Psoas muscle (tissue), 8 donors: ENCODE measurements around the gene MTHFR. TPM values are rescaled to one million over a fixed set of nuclear protein-coding genes. Genes with fewer than 3 reads are reported as not detected.

Source experiments
- ATAC-seq, 4 donors: fragments of 200-7000 bp; cut with Tn5 transposase; one replicate each; pipeline ENCODE4 v1.9.1; 2020; ENCODE audit warnings: moderate library complexity in 3 of 4, mild to moderate bottlenecking in 2 of 4
- DNase-seq, 2 donors: peaks; one replicate each; pipeline ENCODE4 v3.0.0-alpha.2; 2020
- H3K27ac ChIP-seq: fragments of 200-600 bp; one replicate; pipeline ENCODE4 v1.8.0; 2022
- H3K27me3 ChIP-seq, 3 donors: fragments of 200-600 bp in 1 of 3; one replicate each; pipeline versions ENCODE4 v1.6.1 to v1.8.0; 2013 to 2022; ENCODE audit warnings: low read length in 2 of 3, mild to moderate bottlenecking in 2 of 3, moderate library complexity in 1 of 3; ENCODE audit not compliant: insufficient read depth in 3 of 3
- H3K36me3 ChIP-seq, 2 donors: fragments of 200-600 bp in 1 of 2; one replicate each; pipeline versions ENCODE4 v1.6.1 to v1.8.0; 2013 to 2022; ENCODE audit warnings: low read depth in 1 of 2, mild to moderate bottlenecking in 1 of 2, moderate library complexity in 1 of 2; ENCODE audit not compliant: insufficient read depth in 1 of 2
- H3K4me1 ChIP-seq: fragments of 200-600 bp; one replicate; pipeline ENCODE4 v1.8.0; 2022
- H3K4me3 ChIP-seq: fragments of 200-600 bp; one replicate; pipeline ENCODE4 v1.8.0; 2022; ENCODE audit warnings: mild to moderate bottlenecking
- H3K9me3 ChIP-seq: fragments of 200-600 bp; one replicate; pipeline ENCODE4 v1.8.0; 2022
- CTCF ChIP-seq: fragments of 200-600 bp; IDR thresholded peaks from one replicate; pipeline ENCODE4 v1.8.0; 2022; ENCODE audit warnings: antibody characterized with exemption
- WGBS, 3 donors: extraction: QIAGEN DNeasy Blood & Tissue Kit; methylation state at CpG; one replicate each; pipeline versions ENCODE4 v1.1.6 to v1.1.7; 2013; 5-methylcytosine and 5-hydroxymethylcytosine counted together
- intact Hi-C, 2 donors: fragments of 100-400 bp; cut with DNase I; formaldehyde crosslinking; loops; one replicate each; pipeline versions ENCODE4 v1.11.0 to v1.14.2; 2022
- polyA plus RNA-seq, 3 donors: library from polyadenylated mRNA; stranded (reverse); fragments of 200-250 nt; gene quantifications; one replicate each; pipeline ENCODE4 v1.2.3, GENCODE V29; 2013
- total RNA-seq, 4 donors: library from RNA; stranded (reverse); fragmentation: NEBNext Ultra II Directional in 2 of 4; extraction: Animal tissue kit (Norgen Biotek cat#: 25700) in 2 of 4; gene quantifications; one replicate each; pipeline versions ENCODE4 v1.2.1 to v1.2.4, GENCODE V29; 2021 to 2023
- donor health status: healthy with polysubstance abuse.
- donor health status: DM: no; HTN: no; CAD: no; lungs with moderate emphysema.
- donor health status: Bipolar disorder and iron deficiency.
- donor health status: healthy.
- donor health status: DM: yes; HTN: yes; CAD: no.
- donor health status: DM: no; HTN: no; CAD: no.
- donor health status: DM: no; HTN: no; CAD: no.
- donor health status: DM: yes; HTN: yes; CAD: no.

MTHFR gene
- total and polyA plus RNA-seq, 7 donors: 5.8 to 26.2 (median 15.3) TPM

DNA sequence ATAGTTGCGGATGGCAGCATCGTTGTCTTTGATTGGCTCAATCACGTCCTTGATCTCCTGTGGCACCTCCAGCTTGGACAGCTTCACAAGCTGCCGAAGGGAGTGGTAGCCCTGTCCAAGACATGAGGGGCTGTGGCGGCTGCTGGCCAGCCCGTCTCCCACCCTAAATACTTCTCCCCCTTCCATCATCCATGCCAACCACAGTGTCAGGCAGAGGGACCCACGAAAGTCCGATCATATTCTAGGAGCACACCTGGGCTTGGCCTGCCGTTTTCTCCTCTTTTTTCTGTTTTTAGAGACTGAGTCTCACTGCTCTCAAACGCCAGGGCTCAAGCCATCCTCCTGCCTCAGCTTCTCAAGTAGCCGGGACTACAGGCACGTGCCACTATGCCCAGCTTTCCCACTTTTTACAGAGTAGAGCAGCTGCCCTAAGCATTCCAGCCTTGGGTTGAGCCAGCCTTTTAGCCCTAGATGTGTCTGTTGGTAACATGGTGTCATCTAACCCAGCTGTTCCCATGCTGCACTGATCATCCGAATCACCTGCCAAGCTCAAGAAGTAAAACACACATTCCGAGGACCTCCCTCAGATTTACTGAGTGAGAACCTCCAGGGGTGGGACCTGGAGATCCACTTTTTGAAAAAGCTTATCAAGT is 10.4 kb downstream of the MTHFR start:
- no peak for TF ChIP-seq CTCF
- DNase-seq (no peak), ATAC-seq (no peak)
- intact Hi-C loops: no loop called here
- Histone ChIP-seq H3K9me3 (no peaks in the 10 kb centered on the region), H3K4me1 (peaks cover 36% of the 10 kb centered on the region), H3K4me3 (no peak overlapping the region), H3K36me3 (peaks cover 5 to 90% of the 10 kb centered on the region in 2 donors), H3K27me3 (no peaks in the 10 kb centered on the region), H3K27ac (peak overlapping the region; percentile 53)
- WGBS, 3 donors: 59 to 80% (median 63%) methylated on average over 14 of the region's 14 CpGs

DNA sequence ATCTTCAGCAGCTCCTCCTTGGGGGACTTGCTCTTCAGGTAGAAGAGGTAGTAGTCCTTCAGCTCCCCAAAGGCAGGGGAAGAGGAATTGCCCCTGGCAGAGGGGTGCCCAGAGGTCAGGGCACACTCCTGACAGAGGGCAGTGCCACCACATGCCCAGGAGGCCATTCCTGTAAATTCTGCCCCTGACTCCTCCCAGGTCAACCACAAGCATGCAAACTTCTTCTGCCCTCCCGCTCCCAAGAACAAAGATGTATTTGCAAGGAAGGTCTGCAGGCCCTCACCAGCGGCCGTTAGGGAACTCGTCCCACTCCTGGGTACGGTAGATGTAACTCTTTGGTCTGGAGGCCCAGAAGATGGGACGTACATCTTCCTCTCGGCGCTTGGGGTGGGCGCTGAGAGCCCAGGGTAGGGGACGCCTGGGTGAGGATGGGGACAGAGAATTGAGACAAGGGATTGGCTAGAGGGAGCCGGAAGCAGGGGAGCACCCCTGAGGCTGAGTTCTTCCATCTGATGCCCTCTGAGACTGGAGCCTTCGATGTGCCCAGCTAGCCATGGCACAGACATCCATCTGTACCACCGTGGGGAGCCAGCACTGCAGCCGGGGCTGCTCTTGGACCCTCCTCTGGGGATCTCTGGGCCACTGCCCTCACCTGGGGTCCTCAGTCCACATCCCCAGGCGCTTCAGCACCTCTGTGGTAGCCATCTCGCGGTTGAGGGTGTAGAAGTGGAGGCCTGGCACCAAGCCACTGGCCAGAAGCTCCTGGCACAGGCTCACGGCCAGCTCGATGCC is 11.1 kb downstream of the MTHFR start:
- no peak for TF ChIP-seq CTCF
- no peak for DNase-seq
- 83 to 86% (median 83%) methylated on average over 19 of the region's 19 CpGs for WGBS, 3 donors
- peak overlapping the region; percentile 53 for H3K27ac ChIP-seq
- no peaks in the 10 kb centered on the region for H3K9me3 ChIP-seq
- intact Hi-C loops: no loop called here
- ATAC-seq: no peak
- H3K36me3 ChIP-seq: peaks cover 5 to 87% of the 10 kb centered on the region in 2 donors
- H3K4me3 ChIP-seq: no peak overlapping the region
- no peaks in the 10 kb centered on the region for H3K27me3 ChIP-seq
- H3K4me1 ChIP-seq: peaks cover 43% of the 10 kb centered on the region

GRCh38 chr1:11793819-11794218 is 11.9 kb downstream of the MTHFR start:
- DNase-seq: no peak
- H3K27ac ChIP-seq: peak overlapping the region; percentile 53
- 93 to 96% (median 94%) methylated on average over 15 of the region's 15 CpGs for WGBS, 3 donors
- intact Hi-C loops: no loop called here
- TF ChIP-seq CTCF: no peak
- H3K27me3 ChIP-seq: no peaks in the 10 kb centered on the region
- ATAC-seq: no peak
- H3K4me1 ChIP-seq: peaks cover 51% of the 10 kb centered on the region
- no peak overlapping the region for H3K4me3 ChIP-seq
- no peaks in the 10 kb centered on the region for H3K9me3 ChIP-seq
- peaks cover 5 to 80% of the 10 kb centered on the region in 2 donors for H3K36me3 ChIP-seq

GRCh38 chr1:11792106-11792505 is 13.7 kb downstream of the MTHFR start:
- no peak for TF ChIP-seq CTCF
- Histone ChIP-seq H3K4me3 (no peak overlapping the region), H3K27me3 (no peaks in the 10 kb centered on the region), H3K36me3 (peaks cover 5 to 63% of the 10 kb centered on the region in 2 donors), H3K4me1 (peaks cover 68% of the 10 kb centered on the region), H3K9me3 (no peaks in the 10 kb centered on the region), H3K27ac (peak overlapping the region; percentile 98)
- DNase-seq (no peak), ATAC-seq (no peak)
- intact Hi-C loops: no loop called here
- WGBS, 3 donors: 74 to 88% (median 82%) methylated on average over 11 of the region's 11 CpGs
